ENCODE results near the gene POLDIP2. TPM values are rescaled to one million over a fixed set of nuclear protein-coding genes. Genes with fewer than 3 reads are reported as not detected.

The POLDIP2 gene, protein sequence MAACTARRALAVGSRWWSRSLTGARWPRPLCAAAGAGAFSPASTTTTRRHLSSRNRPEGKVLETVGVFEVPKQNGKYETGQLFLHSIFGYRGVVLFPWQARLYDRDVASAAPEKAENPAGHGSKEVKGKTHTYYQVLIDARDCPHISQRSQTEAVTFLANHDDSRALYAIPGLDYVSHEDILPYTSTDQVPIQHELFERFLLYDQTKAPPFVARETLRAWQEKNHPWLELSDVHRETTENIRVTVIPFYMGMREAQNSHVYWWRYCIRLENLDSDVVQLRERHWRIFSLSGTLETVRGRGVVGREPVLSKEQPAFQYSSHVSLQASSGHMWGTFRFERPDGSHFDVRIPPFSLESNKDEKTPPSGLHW
- 76.9 and 80.8 TPM in 2 replicates for total RNA-seq

DNA sequence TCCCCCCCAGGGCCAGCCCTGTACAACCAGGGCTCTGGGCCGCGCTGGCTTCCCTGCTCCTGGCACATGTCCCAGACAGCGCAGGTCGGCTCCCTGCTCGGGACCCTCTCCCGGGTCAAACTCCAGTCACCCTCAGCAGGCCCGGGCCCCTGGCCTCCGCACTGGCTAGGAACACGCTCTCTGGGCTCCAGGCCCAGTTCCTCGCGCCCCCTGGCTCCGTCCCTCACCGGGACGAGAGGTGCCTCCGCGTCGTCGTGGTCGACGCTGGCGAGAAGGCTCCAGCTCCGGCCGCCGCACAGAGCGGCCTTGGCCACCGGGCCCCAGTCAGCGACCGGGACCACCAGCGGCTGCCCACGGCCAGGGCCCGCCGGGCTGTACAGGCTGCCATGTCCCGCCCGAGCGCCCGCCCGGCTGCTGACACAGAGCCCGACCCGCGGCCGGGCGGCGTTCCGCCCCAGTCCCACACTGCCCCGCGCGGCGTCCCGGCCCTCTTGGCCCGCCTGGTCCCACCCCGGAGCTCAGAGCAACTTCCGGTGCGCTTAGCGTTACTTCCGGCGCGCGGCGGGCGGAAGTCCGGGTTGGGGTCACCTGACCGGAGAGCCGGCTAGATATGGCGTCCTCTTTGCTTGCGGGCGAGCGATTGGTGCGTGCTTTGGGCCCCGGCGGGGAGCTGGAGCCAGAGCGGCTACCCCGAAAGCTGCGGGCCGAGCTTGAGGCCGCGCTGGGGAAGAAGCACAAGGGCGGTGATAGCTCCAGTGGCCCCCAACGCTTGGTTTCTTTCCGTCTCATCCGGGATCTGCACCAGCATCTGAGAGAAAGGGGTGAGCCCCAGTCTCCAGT, at the start of gene POLDIP2:
TSS of gene POLDIP2 (minus strand) at position 467 of the 840 bp plus-strand sequence. CDS start at position 388, 79 bp downstream.

DNA sequence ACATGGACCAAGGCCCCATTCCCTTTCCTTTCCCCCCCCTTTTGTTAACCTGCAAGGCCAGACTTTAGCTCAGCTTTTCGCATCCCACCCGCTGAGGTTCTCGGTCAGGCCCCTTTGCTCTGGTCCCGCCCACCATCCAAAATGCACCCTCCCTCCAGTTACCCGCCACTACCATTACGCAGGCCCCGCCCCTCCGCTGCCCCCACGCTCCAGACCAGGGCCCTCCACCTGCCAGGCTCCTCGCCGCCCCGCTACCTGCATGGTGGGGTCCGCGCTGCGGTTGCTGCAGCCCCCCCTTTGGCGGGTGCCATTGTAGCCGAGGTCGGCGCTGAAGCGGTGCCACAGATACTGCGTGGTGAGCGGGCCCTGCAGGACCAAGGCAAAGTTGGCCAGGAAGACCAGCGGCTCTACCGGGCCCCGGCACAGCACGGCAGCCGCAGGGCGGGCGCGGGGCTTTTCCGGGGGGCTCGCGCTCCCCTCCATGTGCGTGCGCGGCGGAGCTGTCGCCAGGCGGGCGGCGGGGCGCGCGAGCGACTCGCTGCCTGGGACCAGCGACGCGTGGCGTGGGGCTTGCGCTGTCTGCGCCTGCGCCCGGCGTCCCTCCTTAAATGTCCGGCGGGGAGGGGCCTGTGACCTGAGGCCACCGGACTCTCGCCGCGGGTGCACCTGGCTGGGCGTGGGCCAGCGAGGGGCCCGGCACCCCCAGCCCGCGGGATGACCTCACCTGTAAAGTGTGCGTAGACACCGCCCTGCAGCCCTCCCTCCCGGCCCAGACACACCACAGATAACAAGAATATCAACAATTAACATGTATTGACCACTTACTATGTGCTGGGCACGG, 48.5 kb upstream of the POLDIP2 start, which contains the start of gene SLC46A1:
TSS of gene SLC46A1 (minus strand) at position 581 of the 841 bp plus-strand sequence. CDS start at position 483, 98 bp downstream.

DNA sequence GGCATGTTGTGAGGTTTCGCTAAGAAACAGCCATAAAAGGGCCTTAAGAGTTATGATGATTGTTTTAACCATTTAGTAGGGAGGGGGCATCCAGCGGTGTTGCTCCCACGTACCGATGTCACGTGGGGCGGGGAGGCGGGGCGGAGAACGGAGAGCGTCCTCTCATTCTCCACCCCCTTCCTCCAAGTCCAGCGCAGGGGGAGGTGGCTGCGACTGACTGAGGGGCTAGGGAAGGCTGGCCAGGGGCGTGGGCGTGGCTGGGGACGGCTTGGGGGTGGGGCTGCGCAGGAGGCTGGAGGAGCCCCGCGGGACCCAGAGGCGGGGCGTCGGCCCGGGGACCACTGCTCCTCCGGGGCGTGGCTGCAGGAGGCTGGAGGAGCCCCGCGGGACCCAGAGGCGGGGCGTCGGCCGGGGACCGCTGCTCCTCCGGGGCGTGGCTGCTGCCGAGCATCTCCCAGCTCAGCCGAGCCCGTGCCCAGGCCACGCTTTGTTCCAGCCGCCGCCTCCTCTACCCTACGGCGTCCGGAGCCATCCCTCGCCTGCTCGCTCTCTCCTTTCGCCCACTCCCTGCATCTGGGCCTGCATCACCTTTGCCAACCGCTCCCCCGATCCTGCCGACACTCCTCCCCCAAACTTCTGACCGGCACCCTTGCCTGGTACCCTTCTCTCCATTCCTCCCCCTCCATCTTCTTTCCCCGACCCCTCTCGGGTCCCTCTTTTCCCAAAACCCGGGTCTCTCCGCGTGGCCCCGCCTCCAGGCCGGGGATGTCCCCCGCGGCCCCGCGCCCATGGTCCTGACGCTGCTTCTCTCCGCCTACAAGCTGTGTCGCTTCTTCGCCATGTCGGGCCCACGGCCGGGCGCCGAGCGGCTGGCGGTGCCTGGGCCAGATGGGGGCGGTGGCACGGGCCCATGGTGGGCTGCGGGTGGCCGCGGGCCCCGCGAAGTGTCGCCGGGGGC, 14.2 kb upstream of the POLDIP2 start, which contains the start of gene SARM1:
TSS of gene SARM1 (plus strand) at position 450 of the 958 bp plus-strand sequence. CDS start at position 789, 339 bp downstream.

DNA sequence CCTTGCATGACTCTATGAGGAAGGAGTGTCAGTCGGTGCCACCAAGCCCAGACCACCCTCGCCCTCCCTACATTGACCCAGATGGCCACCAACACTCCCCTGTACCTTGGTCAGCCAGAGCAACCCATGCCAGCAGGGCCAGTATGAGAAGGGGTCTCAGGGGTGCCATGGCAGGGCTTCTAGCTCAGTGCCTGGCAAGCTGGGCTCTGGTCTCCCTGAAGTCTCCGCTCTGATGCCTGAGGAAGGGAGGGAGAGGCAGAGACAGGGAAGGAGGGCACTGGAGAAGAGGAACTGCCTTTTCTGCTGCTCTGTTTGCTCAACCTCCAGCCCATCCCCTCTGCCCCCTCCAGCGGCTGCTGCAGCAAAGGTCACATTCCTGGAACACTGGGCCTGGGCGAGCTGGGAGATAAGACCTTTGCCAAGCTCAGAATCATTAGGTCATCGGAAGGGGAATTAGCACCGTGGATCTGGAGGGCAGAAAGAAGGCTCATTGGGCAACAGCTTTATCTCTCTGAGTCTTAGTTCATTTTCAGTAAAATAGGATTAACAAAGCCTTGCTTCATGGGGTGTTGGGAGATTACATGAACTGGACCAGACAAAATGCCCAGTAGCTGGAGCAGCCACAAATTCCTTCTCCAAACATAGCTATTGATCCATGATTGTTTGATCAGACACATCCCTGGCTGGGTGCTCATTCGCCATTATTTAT, 12.9 kb upstream of the POLDIP2 start, which contains the start of gene VTN:
TSS of gene VTN (minus strand) at position 273 of the 709 bp plus-strand sequence. CDS start at position 169, 104 bp downstream.

DNA sequence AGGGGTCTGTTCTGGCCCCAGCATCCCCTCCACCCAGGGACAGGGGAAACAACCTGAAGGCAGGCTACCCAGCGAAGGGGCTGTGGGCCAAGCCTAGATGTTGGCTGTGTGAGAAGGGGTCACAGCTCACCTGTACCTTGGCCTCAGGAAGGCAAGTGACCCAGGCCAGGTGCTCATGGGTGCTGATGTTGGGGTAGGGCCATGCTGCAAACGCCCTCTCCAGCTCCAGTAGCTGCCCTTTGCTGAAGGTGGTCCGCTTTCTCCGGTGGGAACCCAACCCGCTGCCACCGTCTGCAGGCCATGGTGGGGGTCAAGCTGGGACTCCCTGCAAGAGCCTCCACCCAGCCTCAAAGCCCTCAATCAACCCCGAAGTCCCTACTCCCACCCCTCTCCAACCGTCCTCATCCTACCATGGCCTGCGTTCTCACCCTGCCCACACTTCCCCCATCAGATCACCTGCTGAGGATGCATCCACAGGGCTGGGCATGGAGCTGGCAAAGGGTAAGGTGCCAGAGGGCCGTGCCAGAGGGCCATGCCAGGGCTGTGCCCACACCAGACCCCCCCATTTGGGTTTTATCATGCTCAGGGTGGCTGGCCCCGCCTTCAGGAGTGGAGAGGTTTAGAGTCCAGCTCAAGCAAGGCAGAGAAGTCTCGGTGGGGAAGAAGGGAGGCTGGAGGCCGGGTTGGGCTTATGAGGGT, 7.5 kb upstream of the POLDIP2 start, which contains the start of gene SEBOX:
TSS of gene SEBOX (minus strand) at position 535 of the 699 bp plus-strand sequence. CDS start at position 487, 48 bp downstream.

DNA sequence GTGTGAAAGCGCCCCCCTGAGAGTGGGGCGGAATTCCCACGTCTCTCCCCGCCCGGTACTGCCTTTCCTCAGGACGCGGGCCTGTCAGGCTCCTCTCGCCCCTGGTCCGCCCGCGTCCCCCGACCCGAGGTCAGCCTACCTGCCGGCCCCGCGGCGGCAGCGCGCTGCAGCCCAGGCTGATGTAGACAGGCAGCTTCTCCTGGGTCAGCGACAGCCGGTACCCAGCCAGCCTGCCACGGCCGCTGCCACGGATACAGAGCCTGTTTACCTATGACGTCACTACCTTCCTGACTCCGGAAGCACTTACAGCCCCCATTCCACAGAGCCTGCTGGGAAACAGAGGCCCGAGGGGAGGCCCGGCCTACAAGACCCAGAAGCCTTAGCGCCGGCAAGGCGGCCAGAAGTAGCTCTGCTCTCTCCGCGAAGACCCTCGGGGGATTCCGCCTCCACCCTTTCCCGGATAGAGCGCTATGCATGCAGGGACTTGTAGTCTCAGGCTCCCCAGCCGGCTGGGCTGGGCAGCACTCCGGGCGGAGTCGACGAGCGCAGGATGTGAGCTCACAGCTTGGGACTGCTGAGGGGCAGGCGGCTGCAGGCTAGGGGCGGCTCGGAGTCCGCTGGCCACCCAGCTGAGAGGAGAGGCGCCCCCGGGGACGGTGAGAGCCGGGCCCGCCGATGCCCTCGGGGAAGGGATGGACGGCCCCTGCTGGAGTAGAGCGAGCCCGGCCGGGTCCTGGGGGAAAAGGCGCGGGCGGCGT, 21.9 kb downstream of the POLDIP2 start, which contains the start of the genes IFT20 and TNFAIP1:
TSS of gene IFT20 (minus strand) at position 272 of the 758 bp plus-strand sequence. CDS start 3,487 bp downstream, outside the sequence.
TSS of gene TNFAIP1 (plus strand) at position 561 of the 758 bp plus-strand sequence. CDS start 3,761 bp downstream, outside the sequence.

DNA sequence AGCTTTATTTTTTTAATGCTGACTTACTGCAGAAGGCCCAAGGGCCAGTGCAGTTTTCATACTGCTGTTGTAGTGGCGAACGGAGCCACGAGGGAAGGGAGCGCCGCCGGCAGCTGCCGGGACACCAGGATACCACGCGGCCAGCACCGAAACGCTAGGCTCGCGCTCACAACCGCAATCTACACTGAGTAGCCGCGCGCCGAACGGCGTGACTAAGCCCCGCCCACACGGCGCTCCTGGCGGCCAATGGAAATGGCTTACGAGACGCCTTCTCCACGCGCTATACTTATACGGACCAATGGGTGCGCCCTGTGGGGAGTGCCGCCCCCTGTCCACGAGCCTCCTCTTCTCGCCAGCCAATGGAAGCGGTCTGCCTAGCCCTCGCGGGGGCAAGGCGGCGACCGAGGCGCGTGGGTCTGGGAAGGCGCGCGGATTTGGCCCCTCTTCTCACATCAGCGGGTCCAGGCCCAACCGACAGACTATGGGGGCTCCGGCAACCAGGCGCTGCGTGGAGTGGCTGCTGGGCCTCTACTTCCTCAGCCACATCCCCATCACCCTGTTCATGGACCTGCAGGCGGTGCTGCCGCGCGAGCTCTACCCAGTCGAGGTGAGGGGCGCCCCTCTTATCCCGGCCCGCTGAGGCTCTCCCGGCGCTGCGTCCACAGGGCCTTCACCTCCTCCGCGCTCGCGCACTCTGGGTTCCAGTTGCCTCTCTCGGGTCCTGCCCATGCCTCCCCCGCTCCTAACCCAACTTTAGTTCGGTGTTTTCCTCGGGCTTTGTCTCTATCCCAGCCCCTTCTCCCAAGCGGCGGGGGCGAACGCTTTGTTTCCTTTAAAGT, 38.3 kb downstream of the POLDIP2 start, which contains the start of gene TMEM97:
TSS of gene TMEM97 (plus strand) at position 442 of the 839 bp plus-strand sequence. CDS start at position 482, 40 bp downstream.

Other genes with a start within 250 kb of the POLDIP2 start
- gene TMEM97, start 38.3 kb downstream of the POLDIP2 start, total RNA-seq = 25.1 and 31.3 TPM in 2 replicates
- gene IFT20, start 22.1 kb downstream of the POLDIP2 start, total RNA-seq = 73.0 and 75.2 TPM in 2 replicates
- gene TNFAIP1, start 21.8 kb downstream of the POLDIP2 start, total RNA-seq = 24.6 and 26.7 TPM in 2 replicates
- gene SEBOX, start 7.7 kb upstream of the POLDIP2 start, total RNA-seq = not detected in 2 replicates
- 13.4 and 19.1 TPM in 2 replicates for gene VTN, start 12.8 kb upstream of the POLDIP2 start, total RNA-seq
- 6.5 and 10.5 TPM in 2 replicates for gene SARM1, start 14.2 kb upstream of the POLDIP2 start, total RNA-seq
- 5.1 and 7.0 TPM in 2 replicates for gene SLC46A1, start 48.7 kb upstream of the POLDIP2 start, total RNA-seq
- not detected in 2 replicates for gene SLC13A2, start 116.1 kb upstream of the POLDIP2 start, total RNA-seq
- gene FOXN1, start 148.8 kb upstream of the POLDIP2 start, total RNA-seq = not detected in 2 replicates
- 24.7 and 33.0 TPM in 2 replicates for gene UNC119, start 195.1 kb upstream of the POLDIP2 start, total RNA-seq
- gene PIGS, start 214.0 kb upstream of the POLDIP2 start, total RNA-seq = 47.4 and 48.5 TPM in 2 replicates
- gene ALDOC, start 219.4 kb upstream of the POLDIP2 start, total RNA-seq = 121 and 159 TPM in 2 replicates
- 4.7 and 5.4 TPM in 2 replicates for gene SPAG5, start 241.5 kb upstream of the POLDIP2 start, total RNA-seq

All from smooth muscle cell of bladder (primary cell).